Omental fat pad (tissue), 4 donors: ENCODE measurements around the gene ZNF318. TPM values are rescaled to one million over a fixed set of nuclear protein-coding genes. Genes with fewer than 3 reads are reported as not detected.

ENCODE experiments used
- ATAC-seq: fragments of 150-250 bp; one replicate; pipeline ENCODE4 v1.9.1; 2016; ENCODE audit warnings: mild to moderate bottlenecking, moderate library complexity; ENCODE audit not compliant: low FRiP score
- DNase-seq: peaks from one replicate; pipeline ENCODE4 v3.0.0-alpha.2; 2019; ENCODE audit warnings: low spot score
- total RNA-seq, 4 donors: library from RNA; depleted of rRNA; stranded (reverse); fragments of >200 nt; gene quantifications; one replicate each; pipeline ENCODE4 v1.1.0, GENCODE V29; 2016
- TF ChIP-seq, protein P1 (sequence below), 3 donors: fragments of 450-650 bp; IDR thresholded peaks; one replicate each; pipeline ENCODE4 v1.5.1; 2016 to 2017; ENCODE audit warnings: antibody characterized with exemption in 3 of 3, mild to moderate bottlenecking in 3 of 3, moderate library complexity in 2 of 3

ZNF318 gene
- total RNA-seq, 4 donors from 2014 or later, result 9.2 to 15.8 (median 12.7) TPM

DNA sequence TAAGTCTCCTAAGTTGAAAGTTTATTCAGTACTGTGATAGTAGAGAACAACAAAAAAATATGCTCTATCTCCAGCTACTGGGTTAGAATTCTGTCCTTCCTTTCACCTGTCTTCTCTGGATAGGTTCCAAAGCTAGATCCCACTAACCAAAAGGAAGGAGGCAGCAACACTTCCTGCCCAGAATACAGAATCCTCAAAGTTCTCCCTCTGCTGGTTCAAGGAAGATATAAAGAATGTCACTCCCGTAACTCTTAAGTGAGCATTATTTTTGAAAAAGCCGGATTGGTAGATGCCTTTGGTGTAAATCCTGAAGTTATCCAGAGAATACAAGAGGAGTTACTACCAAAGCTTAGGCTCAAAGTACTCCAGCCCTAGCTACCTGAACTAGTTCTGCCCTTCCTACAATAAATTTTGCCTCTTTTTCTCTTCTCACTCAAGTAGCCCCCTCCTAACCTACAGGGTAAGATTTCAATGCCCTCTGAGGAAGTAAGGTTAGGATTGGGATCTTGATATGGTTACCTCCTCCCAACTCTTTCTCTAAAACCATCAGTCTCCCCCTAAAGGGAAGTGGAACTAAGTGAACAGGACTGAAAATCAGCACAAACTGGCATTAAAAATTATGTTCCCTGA is 34.9 kb downstream of the ZNF318 start:
- ATAC-seq, result peak; percentile 66

DNA sequence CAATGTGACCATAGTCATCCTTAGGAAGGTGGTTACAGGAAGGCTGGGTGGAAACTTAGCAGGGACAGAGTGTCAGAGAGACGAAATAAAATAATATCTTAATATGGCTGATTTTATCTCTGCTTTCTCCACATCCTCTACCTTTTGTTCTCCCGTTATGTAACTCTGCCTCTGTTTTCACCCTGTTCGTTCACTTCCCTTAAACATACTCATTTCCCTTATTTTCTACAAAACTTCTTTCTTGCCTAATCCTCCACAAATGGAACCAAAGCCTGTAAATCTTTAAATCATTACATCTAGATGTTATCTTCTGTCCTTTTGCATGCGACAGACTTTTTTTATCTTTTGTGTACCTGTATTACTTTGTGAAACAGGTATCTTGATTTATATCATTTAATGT is 37.6 kb downstream of the ZNF318 start:
- TF ChIP-seq, protein P1, sequence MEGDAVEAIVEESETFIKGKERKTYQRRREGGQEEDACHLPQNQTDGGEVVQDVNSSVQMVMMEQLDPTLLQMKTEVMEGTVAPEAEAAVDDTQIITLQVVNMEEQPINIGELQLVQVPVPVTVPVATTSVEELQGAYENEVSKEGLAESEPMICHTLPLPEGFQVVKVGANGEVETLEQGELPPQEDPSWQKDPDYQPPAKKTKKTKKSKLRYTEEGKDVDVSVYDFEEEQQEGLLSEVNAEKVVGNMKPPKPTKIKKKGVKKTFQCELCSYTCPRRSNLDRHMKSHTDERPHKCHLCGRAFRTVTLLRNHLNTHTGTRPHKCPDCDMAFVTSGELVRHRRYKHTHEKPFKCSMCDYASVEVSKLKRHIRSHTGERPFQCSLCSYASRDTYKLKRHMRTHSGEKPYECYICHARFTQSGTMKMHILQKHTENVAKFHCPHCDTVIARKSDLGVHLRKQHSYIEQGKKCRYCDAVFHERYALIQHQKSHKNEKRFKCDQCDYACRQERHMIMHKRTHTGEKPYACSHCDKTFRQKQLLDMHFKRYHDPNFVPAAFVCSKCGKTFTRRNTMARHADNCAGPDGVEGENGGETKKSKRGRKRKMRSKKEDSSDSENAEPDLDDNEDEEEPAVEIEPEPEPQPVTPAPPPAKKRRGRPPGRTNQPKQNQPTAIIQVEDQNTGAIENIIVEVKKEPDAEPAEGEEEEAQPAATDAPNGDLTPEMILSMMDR (IDR thresholded peaks at IDR 0.05), result no peak
- ATAC-seq (no peak), DNase-seq (no peak)

More for the DNA sequence above, 34.9 kb downstream of the ZNF318 start:
- DNase-seq, result no peak
- TF ChIP-seq, protein P1 (IDR thresholded peaks at IDR 0.05), result no peak

DNA sequence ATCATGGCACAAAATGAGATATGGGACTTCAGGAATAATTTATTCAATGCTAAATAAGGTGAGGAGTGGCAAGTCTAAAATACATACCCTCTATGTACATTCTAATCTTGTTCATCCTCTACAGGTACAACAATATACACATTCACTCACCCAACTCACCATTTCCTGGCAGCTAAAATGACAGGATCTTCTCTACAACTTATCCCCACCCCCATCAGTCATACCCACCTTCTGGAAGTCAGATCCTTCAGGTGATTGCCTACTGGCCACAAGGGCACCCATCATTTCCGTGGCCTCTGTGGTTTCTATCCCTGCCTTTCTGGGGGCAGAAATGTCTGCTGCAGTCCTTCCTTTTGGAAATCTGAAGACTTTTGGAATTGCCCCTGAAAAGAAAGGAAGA is 38.0 kb downstream of the ZNF318 start:
- DNase-seq (no peak), ATAC-seq (no peak)
- TF ChIP-seq, protein P1 (IDR thresholded peaks at IDR 0.05), result no peak

DNA sequence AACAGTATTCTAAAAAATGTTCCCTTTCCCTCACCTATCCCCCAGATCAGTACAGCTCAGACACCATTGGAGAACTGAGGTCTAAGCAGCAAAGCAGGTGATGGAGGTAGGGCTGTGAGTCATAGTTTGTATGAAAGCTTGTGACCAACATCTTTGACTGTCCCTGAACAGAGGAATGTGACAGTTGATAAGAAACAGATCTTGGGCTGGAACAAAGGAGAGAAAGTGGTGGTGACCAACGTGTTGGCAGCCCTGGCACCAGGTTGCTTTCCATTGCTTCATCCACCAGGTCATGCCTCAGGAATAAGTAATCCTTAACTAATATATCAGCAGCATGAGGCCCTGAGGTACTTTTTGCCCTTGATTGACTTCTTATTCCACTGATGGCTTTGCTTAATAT is 40.9 kb downstream of the ZNF318 start:
- DNase-seq (no peak), ATAC-seq (no peak)
- TF ChIP-seq, protein P1 (IDR thresholded peaks at IDR 0.05), result no peak

DNA sequence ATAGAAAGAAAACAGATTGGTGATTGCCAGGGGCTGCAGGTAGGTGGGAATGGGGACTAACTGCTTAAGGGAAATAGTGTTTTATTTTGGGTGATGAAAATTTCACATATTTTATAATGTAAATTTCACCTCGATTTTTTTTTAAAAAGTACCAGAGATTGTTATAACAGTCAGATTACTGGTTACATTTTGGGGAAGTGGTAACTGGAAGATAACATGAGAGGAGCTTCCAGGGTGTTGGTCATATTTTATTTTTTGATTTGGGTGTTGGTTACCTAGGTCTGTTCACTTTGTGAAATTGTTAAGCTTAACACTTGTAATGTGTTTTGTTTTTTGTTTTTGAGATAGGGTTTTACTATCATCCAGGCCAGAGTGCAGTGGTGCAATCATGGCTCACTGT is 43.6 kb downstream of the ZNF318 start:
- ATAC-seq, result no peak
- TF ChIP-seq, protein P1 (IDR thresholded peaks at IDR 0.05), result no peak
- no peak for DNase-seq

DNA sequence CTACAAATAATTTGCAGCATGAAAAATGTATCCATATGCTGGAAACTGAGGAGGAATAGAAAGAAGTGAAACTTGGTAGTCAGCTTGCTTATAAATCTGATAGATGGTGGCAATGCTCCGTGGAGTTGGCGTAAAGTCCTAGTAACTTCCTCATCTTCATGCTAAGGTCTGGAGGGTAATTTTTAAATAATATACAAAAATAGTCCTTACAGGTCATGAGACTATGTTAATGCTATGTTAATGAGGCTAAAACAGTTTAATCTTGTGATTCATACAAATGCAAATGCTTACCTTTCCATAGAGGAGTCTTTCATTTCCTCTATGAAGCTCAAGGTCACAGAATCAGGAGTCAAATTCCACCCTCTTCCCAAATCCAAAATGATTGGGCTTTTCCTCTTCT is 51.4 kb downstream of the ZNF318 start:
- TF ChIP-seq, protein P1 (IDR thresholded peaks at IDR 0.05), result no peak
- no peak for ATAC-seq
- DNase-seq, result no peak

DNA sequence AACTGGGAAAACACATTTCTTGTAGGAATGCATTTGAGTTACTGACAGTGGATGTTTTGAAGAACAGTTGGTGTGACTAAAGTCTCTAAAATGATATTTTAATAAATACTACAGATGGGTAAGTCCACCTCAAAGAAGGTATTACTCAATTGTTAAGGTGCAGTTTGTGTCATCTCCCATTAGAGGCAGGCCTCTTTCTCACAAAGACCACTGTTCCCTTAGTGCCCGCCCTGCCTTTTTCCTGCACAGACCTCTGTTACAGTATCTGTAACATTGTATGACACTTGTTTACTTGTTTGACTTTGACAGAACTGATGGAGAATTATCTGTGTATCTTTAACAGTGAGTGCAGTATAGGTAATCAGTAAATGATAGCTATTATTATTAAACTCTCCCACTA is 55.6 kb downstream of the ZNF318 start:
- ATAC-seq (no peak), DNase-seq (no peak)
- TF ChIP-seq, protein P1 (IDR thresholded peaks at IDR 0.05), result no peak
